H1 (cell line): Measurements from ENCODE around the gene SLC44A5.

Experiments
- CTCF ChIP-seq, 3 experiments: IDR thresholded peaks; 1 replicate in 2 of 3; 2 replicates in 1 of 3; pipeline versions ENCODE4 v1.5.1 to v1.6.1; 2011; ENCODE audit warnings: low read length in 3 of 3, mild to moderate bottlenecking in 3 of 3, inconsistent platforms in 2 of 3, low read depth in 1 of 3, moderate library complexity in 1 of 3; ENCODE audit not compliant: insufficient read depth in 1 of 3; ENCODE audit errors: control extremely low read depth in 1 of 3
- EGR1 ChIP-seq: IDR thresholded peaks from 2 replicates; pipeline ENCODE4 v1.6.1; 2011; ENCODE audit warnings: low read depth, low read length, borderline replicate concordance
- MAFK ChIP-seq: IDR thresholded peaks from 2 replicates; pipeline ENCODE4 v1.6.1; 2012; ENCODE audit warnings: low read depth, mild to moderate bottlenecking, improper control_type of control experiment, low read length
- MAX ChIP-seq: IDR thresholded peaks from 2 replicates; pipeline ENCODE4 v1.6.1; 2012; ENCODE audit warnings: inconsistent platforms
- POLR2A ChIP-seq, 2 experiments: IDR thresholded peaks; 1 replicate in 1 of 2; 2 replicates in 1 of 2; pipeline ENCODE4 v1.6.1; 2011; ENCODE audit warnings: low read depth in 2 of 2, low read length in 2 of 2, mild to moderate bottlenecking in 2 of 2; ENCODE audit errors: control extremely low read depth in 1 of 2
- RAD21 ChIP-seq, 2 experiments: IDR thresholded peaks in 1 of 2; conservative IDR thresholded peaks in 1 of 2; 2 replicates each; pipeline ENCODE4 v1.6.1; 2011; ENCODE audit warnings: low read depth in 2 of 2, low read length in 2 of 2, improper control_type of control experiment in 1 of 2, inconsistent platforms in 1 of 2, mild to moderate bottlenecking in 1 of 2, moderate library complexity in 1 of 2
- SP1 ChIP-seq: IDR thresholded peaks from 2 replicates; pipeline ENCODE4 v1.6.1; 2011; ENCODE audit warnings: low read depth, low read length
- TAF1 ChIP-seq: IDR thresholded peaks from 2 replicates; pipeline ENCODE4 v1.6.1; 2011; ENCODE audit warnings: mild to moderate bottlenecking, low read depth, low read length
- YY1 ChIP-seq: IDR thresholded peaks from 2 replicates; pipeline ENCODE4 v1.6.1; 2011; ENCODE audit warnings: low read depth, mild to moderate bottlenecking, low read length
- ZNF274 ChIP-seq: IDR thresholded peaks from 2 replicates; pipeline ENCODE4 v1.7.0; 2012; ENCODE audit warnings: low read length, borderline replicate concordance; ENCODE audit errors: extremely low read depth
- TF ChIP-seq, protein P1 (sequence below): IDR thresholded peaks from 2 replicates; pipeline ENCODE4 v1.6.1; 2011; ENCODE audit warnings: low read depth, mild to moderate bottlenecking, low read length; ENCODE audit not compliant: insufficient read depth

DNA sequence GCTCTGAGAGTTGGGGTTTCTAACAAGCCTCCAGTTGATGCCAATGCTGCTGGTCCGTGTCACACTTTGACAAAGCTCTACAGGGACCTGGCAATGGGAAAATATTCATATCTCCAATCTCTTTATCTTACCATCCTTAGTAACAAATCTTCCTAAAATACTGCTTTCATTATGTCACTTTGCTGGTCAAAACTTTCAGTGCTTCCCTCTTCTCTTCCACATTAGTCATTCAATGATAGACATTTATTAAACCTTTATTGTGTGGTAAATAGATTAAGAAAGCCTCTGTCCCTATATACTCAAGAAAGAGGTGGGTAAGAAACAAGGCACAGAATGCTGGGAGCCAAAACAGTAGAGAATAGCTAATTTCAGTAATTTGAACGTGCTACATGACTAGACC lies 79.3 kb downstream of the SLC44A5 start:
- no peak for TF ChIP-seq MAX
- TF ChIP-seq ZNF274, result no peak
- TF ChIP-seq CTCF (IDR thresholded peaks at IDR 0.05; ENCODE audit: control extremely low read depth in 1 of 3, insufficient read depth in 1 of 3, low read depth in 1 of 3, low read length in 3 of 3), result no peak
- no peak for TF ChIP-seq YY1
- no peak for TF ChIP-seq MAFK
- TF ChIP-seq POLR2A (IDR thresholded peaks at IDR 0.05; ENCODE audit: control extremely low read depth in 1 of 2, low read depth in 2 of 2, low read length in 2 of 2), result no peak
- TF ChIP-seq SP1, result no peak
- TF ChIP-seq TAF1, result no peak
- TF ChIP-seq, protein P1, sequence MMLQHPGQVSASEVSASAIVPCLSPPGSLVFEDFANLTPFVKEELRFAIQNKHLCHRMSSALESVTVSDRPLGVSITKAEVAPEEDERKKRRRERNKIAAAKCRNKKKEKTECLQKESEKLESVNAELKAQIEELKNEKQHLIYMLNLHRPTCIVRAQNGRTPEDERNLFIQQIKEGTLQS, result no peak
- no peak for TF ChIP-seq RAD21 (IDR thresholded peaks at IDR 0.05 in 1 of 2, conservative IDR thresholded peaks at IDR 0.05 in 1 of 2; ENCODE audit: low read depth in 2 of 2, low read length in 2 of 2)
- no peak for TF ChIP-seq EGR1
